Measurements from ENCODE around the gene CPXM2. TPM values are rescaled to one million over a fixed set of nuclear protein-coding genes. Genes with fewer than 3 reads are reported as not detected.

The CPXM2 gene
- polyA plus RNA-seq, 1 of the 3 experiments (the other 2 are of a cell fraction): not detected

GRCh38 chr10:123797813-123798212 is 93.8 kb downstream of the CPXM2 start:
- H3K36me3 ChIP-seq (replicated peaks in 1 of 2; ENCODE audit: control insufficient read depth in 1 of 2, insufficient read depth in 2 of 2, low read length in 1 of 2): no peaks in the 10 kb centered on the region
- H3K9me2 ChIP-seq: no peaks in the 10 kb centered on the region
- TF ChIP-seq SMC3 (IDR thresholded peaks at IDR 0.05; ENCODE audit: low read depth, low read length) (no peak), IRF3 (IDR thresholded peaks at IDR 0.05; ENCODE audit: low read depth, low read length) (no peak), RXRA (IDR thresholded peaks at IDR 0.05; ENCODE audit: borderline replicate concordance, low read depth) (no peak), FOXJ3 (CRISPR knock-in tag; IDR thresholded peaks at IDR 0.05) (no peak), GABPA (IDR thresholded peaks at IDR 0.05; ENCODE audit: low read depth) (no peak), EZH2phosphoT487 (IDR thresholded peaks at IDR 0.05; ENCODE audit: borderline replicate concordance, low read depth) (no peak), USF2 (IDR thresholded peaks at IDR 0.05; ENCODE audit: borderline replicate concordance, low read depth, low read length) (no peak), TAF1 (IDR thresholded peaks at IDR 0.05; ENCODE audit: borderline replicate concordance, low read depth, low read length) (no peak), RCOR1 (IDR thresholded peaks at IDR 0.05; ENCODE audit: low read length) (no peak), NRF1 (IDR thresholded peaks at IDR 0.05; ENCODE audit: low read depth, low read length) (no peak), CHD2 (IDR thresholded peaks at IDR 0.05; ENCODE audit: low read length, partially characterized antibody) (no peak), YY1 (IDR thresholded peaks at IDR 0.05; ENCODE audit: low read depth) (no peak), MXI1 (IDR thresholded peaks at IDR 0.05; ENCODE audit: low read depth, low read length) (no peak), NFIC (IDR thresholded peaks at IDR 0.05; ENCODE audit: borderline replicate concordance) (no peak), POLR2AphosphoS5 (IDR thresholded peaks at IDR 0.05; ENCODE audit: low read depth, low read length) (no peak), ELF1 (IDR thresholded peaks at IDR 0.05) (no peak), MAX (IDR thresholded peaks at IDR 0.05; ENCODE audit: low read depth) (no peak), EP300 (IDR thresholded peaks at IDR 0.05; ENCODE audit: borderline replicate concordance in 1 of 2, low read depth in 1 of 2, low read length in 1 of 2) (no peak)
- H3K4me2 ChIP-seq: no peak overlapping the region
- H3K4me3 ChIP-seq (ENCODE audit: low read depth in 2 of 2, low read length in 1 of 2): no peak overlapping the region
- WGBS (ENCODE audit: low lambda C conversion rate): 48% methylated on average over 3 of the region's 3 CpGs
- CTCF ChIA-PET: no interaction called here
- POLR2A ChIA-PET: no interaction called here
- H3K9ac ChIP-seq: no peak overlapping the region
- H3K4me1 ChIP-seq (ENCODE audit: control insufficient read depth in 1 of 2, insufficient read depth in 2 of 2, low read depth in 1 of 2, low read length in 1 of 2): no peaks in the 10 kb centered on the region
- no peak overlapping the region for H2AFZ ChIP-seq (ENCODE audit: low read depth)
- no peaks in the 10 kb centered on the region for H3K27me3 ChIP-seq (ENCODE audit: insufficient read depth)
- no peaks in the 10 kb centered on the region for H3K79me2 ChIP-seq (ENCODE audit: insufficient read depth)
- DNase-seq: no peak
- no peaks in the 10 kb centered on the region for H3F3A ChIP-seq (replicated peaks; ENCODE audit: insufficient read depth)
- H3K27ac ChIP-seq (ENCODE audit: low read depth in 2 of 2, low read length in 1 of 2): no peak overlapping the region
- no peaks in the 10 kb centered on the region for H3K9me3 ChIP-seq
- H4K20me1 ChIP-seq (ENCODE audit: insufficient read depth): no peaks in the 10 kb centered on the region

GRCh38 chr10:123796736-123797135 is 94.9 kb downstream of the CPXM2 start:
- H3K27me3 ChIP-seq (ENCODE audit: insufficient read depth): no peaks in the 10 kb centered on the region
- no peaks in the 10 kb centered on the region for H3K79me2 ChIP-seq (ENCODE audit: insufficient read depth)
- H3K27ac ChIP-seq (ENCODE audit: low read depth in 2 of 2, low read length in 1 of 2): no peak overlapping the region
- H3K9me2 ChIP-seq: no peaks in the 10 kb centered on the region
- ChIA-PET POLR2A (no interaction called here), CTCF (no interaction called here)
- TF ChIP-seq JUND (IDR thresholded peaks at IDR 0.05): no peak
- no peak overlapping the region for H3K4me3 ChIP-seq (ENCODE audit: low read depth in 2 of 2, low read length in 1 of 2)
- no peak overlapping the region for H3K4me2 ChIP-seq
- H4K20me1 ChIP-seq (ENCODE audit: insufficient read depth): no peaks in the 10 kb centered on the region
- no peaks in the 10 kb centered on the region for H3K9me3 ChIP-seq
- no peak overlapping the region for H2AFZ ChIP-seq (ENCODE audit: low read depth)
- H3K9ac ChIP-seq: no peak overlapping the region
- WGBS (ENCODE audit: low lambda C conversion rate): 28% methylated on average over 3 of the region's 5 CpGs
- no peak for DNase-seq
- no peaks in the 10 kb centered on the region for H3F3A ChIP-seq (replicated peaks; ENCODE audit: insufficient read depth)
- H3K36me3 ChIP-seq (replicated peaks in 1 of 2; ENCODE audit: control insufficient read depth in 1 of 2, insufficient read depth in 2 of 2, low read length in 1 of 2): no peaks in the 10 kb centered on the region
- H3K4me1 ChIP-seq (ENCODE audit: control insufficient read depth in 1 of 2, insufficient read depth in 2 of 2, low read depth in 1 of 2, low read length in 1 of 2): no peaks in the 10 kb centered on the region

Measured in SK-N-SH (cell line).